Measurements from ENCODE around the gene JSRP1. TPM values are rescaled to one million over a fixed set of nuclear protein-coding genes. Genes with fewer than 3 reads are reported as not detected.

JSRP1 gene
- total RNA-seq, 1 donor from 2014 or later: 0.35 TPM

DNA sequence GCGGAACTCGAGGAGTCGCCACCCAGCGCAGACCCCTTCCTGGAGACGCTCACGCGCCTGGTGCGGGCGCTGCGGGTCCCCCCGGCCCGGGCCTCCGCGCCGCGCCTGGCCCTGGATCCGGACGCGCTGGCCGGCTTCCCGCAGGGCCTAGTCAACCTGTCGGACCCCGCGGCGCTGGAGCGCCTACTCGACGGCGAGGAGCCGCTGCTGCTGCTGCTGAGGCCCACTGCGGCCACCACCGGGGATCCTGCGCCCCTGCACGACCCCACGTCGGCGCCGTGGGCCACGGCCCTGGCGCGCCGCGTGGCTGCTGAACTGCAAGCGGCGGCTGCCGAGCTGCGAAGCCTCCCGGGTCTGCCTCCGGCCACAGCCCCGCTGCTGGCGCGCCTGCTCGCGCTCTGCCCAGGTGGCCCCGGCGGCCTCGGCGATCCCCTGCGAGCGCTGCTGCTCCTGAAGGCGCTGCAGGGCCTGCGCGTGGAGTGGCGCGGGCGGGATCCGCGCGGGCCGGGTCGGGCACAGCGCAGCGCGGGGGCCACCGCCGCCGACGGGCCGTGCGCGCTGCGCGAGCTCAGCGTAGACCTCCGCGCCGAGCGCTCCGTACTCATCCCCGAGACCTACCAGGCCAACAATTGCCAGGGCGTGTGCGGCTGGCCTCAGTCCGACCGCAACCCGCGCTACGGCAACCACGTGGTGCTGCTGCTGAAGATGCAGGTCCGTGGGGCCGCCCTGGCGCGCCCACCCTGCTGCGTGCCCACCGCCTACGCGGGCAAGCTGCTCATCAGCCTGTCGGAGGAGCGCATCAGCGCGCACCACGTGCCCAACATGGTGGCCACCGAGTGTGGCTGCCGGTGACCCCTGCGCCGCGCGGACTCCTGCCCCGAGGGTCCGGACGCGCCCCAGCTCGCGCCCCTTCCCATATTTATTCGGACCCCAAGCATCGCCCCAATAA, 4.8 kb downstream of the JSRP1 start:
- intact Hi-C loops (cut with DNase I): no loop called here
- ATAC-seq (ENCODE audit: poor library complexity) (no peak), DNase-seq (no peak)

DNA sequence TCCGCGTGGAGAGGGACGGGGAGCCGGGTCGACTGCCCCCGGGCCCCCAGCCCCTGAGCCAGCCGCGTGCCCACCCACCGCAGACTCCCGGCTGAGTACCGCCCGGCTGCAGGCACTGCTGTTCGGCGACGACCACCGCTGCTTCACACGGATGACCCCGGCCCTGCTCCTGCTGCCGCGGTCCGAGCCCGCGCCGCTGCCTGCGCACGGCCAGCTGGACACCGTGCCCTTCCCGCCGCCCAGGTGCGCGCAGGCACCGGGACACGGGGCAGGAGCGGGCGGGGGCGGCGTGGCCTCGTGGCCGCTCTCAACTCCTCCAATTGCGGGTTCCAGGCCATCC, 5.5 kb downstream of the JSRP1 start:
- intact Hi-C loops (cut with DNase I): no loop called here
- DNase-seq (no peak), ATAC-seq (ENCODE audit: poor library complexity) (no peak)

- DNase-seq: no peak
- no peak for ATAC-seq (ENCODE audit: poor library complexity)
- intact Hi-C loops (cut with DNase I): no loop called here
Measured at GRCh38 chr19:2249880-2250765, 6.1 kb downstream of the JSRP1 start.

DNA sequence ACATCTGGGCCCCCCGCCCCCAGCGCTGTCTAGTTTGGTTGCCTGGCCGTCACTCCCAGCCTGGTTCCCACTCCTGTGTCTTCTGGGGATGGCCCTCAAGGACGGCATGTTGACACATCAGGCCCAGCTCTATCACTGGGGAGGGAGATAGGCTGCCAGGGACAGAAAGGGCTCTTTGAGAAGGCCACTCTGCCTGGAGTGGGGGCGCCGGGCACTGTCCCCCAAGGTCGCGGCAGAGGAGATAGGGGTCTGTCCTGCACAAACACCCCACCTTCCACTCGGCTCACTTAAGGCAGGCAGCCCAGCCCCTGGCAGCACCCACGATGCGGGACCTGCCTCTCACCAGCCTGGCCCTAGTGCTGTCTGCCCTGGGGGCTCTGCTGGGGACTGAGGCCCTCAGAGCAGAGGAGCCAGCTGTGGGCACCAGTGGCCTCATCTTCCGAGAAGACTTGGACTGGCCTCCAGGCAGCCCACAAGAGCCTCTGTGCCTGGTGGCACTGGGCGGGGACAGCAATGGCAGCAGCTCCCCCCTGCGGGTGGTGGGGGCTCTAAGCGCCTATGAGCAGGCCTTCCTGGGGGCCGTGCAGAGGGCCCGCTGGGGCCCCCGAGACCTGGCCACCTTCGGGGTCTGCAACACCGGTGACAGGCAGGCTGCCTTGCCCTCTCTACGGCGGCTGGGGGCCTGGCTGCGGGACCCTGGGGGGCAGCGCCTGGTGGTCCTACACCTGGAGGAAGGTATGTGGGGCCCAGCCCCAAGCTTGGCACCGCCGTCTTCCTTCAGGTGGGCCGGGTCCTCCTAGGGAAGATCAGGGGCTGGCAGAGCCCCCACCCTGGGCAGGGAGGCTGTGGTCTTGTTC, 7.0 kb downstream of the JSRP1 start, which contains the start of gene AMH:
AMH (plus strand) TSS at position 314 of the 857 bp plus-strand sequence; CDS start at position 324, 10 bp downstream.
- no peak for DNase-seq
- ATAC-seq (ENCODE audit: poor library complexity): peak; percentile 2
- intact Hi-C loops (cut with DNase I): no loop called here

- DNase-seq: no peak
- intact Hi-C loops (cut with DNase I): no loop called here
- ATAC-seq (ENCODE audit: poor library complexity): no peak
Measured at GRCh38 chr19:2248136-2249009, 7.8 kb downstream of the JSRP1 start.

DNA sequence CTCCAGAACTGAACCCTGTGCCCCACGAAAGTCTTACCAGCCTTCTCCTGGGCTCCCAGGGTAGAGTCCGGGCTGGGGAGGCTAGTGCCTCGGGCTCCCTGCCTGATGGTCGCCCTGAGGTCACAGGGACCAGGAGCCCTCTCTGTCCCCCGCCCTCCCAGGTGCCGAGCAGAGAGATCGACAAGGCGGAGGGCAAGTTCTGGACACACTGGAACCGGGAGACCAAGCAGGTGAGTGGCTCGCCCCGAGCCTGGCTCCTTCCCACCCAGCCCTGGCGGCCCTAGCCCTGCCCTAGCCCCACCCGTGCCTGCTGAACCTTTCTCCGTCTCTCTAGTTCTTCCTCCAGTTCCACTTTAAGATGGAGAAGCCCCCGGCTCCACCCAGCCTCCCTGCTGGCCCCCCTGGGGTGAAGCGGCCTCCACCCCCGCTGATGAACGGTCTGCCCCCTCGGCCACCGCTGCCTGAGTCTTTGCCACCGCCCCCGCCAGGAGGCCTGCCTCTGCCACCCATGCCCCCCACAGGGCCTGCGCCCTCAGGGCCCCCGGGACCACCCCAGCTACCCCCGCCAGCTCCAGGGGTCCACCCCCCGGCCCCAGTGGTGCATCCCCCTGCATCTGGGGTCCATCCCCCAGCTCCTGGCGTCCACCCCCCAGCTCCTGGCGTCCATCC, 8.7 kb downstream of the JSRP1 start:
- intact Hi-C loops (cut with DNase I): no loop called here
- DNase-seq (no peak), ATAC-seq (ENCODE audit: poor library complexity) (no peak)

DNA sequence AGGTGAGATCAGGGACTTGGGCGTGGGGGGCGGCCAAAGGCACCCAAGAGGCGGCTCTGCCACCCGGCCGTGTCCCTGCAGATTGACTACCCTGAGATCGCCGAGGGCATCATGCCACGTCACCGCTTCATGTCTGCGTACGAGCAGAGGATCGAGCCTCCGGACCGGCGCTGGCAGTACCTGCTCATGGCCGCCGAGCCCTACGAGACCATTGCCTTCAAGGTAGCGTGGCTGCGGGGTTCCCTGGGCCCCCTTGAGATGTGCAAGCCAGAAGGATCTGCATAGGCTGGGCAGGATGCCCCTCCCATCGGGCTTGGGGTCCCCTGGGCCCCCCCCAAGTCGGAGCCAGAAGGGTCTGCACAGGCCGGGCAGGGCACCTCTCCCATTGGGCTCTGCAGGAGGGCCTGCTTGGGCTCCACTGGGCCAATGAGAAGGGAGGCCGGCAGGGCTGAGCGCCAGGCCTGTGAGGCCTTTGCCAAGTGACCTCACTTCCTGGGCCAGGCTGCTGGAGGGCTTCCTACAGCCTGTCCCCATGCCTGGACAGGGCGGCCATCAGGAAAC, 9.3 kb downstream of the JSRP1 start:
- ATAC-seq (ENCODE audit: poor library complexity) (peak; percentile 51), DNase-seq (peak; percentile 78)
- intact Hi-C loops (cut with DNase I): no loop called here

- DNase-seq: no peak
- ATAC-seq (ENCODE audit: poor library complexity): no peak
- intact Hi-C loops (cut with DNase I): no loop called here
Measured at GRCh38 chr19:2246014-2246620, 10.1 kb downstream of the JSRP1 start.

- intact Hi-C loops (cut with DNase I): no loop called here
- ATAC-seq (ENCODE audit: poor library complexity): no peak
- DNase-seq: no peak
Measured at GRCh38 chr19:2245273-2245672, 10.9 kb downstream of the JSRP1 start.

- ATAC-seq (ENCODE audit: poor library complexity): no peak
- no peak for DNase-seq
- intact Hi-C loops (cut with DNase I): no loop called here
Measured at GRCh38 chr19:2244486-2244885, 11.7 kb downstream of the JSRP1 start.

DNA sequence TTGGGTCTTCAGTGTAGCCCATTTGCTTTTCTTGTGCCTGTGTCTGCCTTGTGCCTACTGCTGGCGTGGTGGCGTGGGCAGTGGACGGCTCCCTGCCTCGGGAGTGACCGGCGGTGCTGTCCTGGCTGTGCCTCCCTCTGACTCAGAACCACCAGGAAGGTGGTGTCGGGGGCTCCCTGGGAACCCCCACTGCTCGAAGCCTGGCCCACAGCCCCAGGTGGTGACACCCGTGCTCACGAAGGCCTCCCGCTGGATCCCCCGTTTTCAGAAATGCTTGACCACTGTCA, 12.1 kb downstream of the JSRP1 start:
- intact Hi-C loops (cut with DNase I): no loop called here
- DNase-seq (no peak), ATAC-seq (ENCODE audit: poor library complexity) (no peak)

- intact Hi-C loops (cut with DNase I): no loop called here
- ATAC-seq (ENCODE audit: poor library complexity) (no peak), DNase-seq (no peak)
Measured at GRCh38 chr19:2243274-2244124, 12.7 kb downstream of the JSRP1 start.

DNA sequence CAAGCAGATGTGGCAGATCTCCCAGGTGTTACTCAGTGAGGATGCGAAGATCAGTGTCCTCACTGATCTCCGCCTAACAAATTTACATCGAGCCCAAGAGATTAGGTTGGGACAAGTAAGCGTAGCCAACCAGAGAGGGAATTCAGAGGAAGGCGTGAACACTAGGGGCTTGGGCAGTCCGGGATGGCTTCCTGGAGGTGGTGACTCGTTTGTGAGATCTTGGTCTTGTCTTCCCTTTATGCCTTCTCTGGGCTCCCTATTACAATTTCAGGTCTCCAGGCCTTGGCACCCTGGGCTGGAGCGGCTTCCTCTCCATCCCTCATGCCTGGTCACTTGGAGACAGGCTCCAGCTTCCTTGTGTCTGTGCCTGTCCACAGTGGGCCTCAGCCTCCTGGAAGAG, 13.4 kb downstream of the JSRP1 start:
- ATAC-seq (ENCODE audit: poor library complexity): no peak
- intact Hi-C loops (cut with DNase I): no loop called here

DNA sequence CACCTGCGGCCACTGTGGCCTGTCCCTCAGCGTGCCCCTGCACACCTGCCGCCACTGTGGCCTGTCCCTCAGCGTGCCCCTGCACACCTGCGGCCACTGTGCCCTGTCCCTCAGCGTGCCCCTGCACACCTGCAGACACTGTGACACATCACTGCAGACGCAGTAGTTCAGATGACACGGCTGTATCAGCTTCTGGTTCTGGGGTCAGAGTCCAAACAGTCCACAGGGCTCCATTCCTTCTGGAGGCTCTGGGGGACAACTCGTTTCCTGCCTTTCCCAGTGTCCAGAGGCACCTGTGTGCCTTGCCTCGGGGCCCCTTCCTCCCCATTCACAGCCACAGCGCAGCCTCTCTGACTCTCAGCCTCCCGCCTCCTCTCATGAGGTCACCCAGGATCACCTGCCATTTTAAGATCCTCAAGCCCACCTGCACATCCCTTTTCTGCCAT, 14.1 kb downstream of the JSRP1 start:
- DNase-seq (no peak), ATAC-seq (ENCODE audit: poor library complexity) (no peak)
- intact Hi-C loops (cut with DNase I): no loop called here

More for the DNA sequence above, 13.4 kb downstream of the JSRP1 start:
- DNase-seq: no peak

DNA sequence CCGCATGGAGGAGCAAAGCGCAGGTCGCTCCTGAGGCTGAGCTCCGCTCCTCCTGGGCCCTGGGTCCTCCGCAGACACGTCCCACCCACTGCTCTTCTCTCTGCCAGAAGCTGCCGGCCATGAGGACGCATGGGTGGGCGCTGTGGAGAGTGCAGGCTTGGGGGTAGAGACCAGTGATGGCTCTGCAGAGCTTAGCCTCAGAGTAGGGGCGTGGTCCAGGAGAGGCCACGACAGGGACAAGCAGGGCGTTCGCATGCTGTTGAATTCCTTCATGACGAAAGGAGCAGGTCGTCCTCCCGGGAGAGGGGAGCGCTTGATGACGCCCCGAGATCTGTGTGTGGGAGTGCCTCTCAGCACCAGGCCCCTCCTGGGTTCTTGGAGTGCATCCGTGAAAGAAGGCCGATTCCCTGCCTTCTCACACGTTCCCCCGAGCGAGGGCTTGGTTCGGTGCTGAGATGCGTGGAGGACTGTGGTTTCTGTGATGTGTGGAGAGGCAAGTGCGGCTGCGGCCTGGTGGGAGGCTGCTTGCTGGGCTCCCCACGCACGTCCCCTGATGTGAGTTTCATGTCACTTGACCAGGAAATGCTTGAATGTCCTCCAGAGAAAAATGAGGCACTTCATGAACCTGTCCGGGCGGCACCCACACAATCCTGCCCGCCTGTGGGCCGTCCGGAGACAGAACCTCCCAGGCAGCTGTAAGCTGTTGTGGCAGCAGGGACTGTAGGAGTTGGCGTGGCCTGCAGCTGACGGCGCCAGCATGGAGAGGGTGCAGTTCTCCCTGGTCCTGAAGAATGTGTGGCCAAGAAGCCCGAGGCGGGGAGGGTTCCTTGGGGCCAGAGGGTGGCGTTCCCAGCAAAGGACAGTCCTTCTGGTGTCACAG, 15.1 kb downstream of the JSRP1 start:
- intact Hi-C loops (cut with DNase I): no loop called here
- no peak for ATAC-seq (ENCODE audit: poor library complexity)

More for the DNA sequence above, 15.1 kb downstream of the JSRP1 start:
- DNase-seq: no peak

All from Right ventricle myocardium superior (tissue), 1 donor.